GM23338 (cell line): Measurements from ENCODE around the gene FMO1.

Source experiments
- CTCF ChIP-seq, 2 experiments: fragments of 200-600 bp in 1 of 2; sonication (generic) in 1 of 2; conservative IDR thresholded peaks; 2 replicates each; pipeline versions ENCODE4 v1.5.1 to v1.6.1; 2016 to 2017; ENCODE audit warnings: antibody characterized with exemption in 2 of 2, low read depth in 2 of 2, mild to moderate bottlenecking in 2 of 2, moderate library complexity in 1 of 2
- EZH2 ChIP-seq: fragments of 200-600 bp; sonication (generic); IDR thresholded peaks from one replicate; pipeline ENCODE4 v1.8.0; 2017; ENCODE audit warnings: antibody characterized with exemption, mild to moderate bottlenecking, low read depth; ENCODE audit not compliant: unreplicated experiment
- JUNB ChIP-seq: IDR thresholded peaks from one replicate; pipeline ENCODE4 v1.6.1; 2016; ENCODE audit warnings: antibody characterized with exemption; ENCODE audit not compliant: unreplicated experiment
- NANOG ChIP-seq: IDR thresholded peaks from 2 replicates; pipeline ENCODE4 v1.6.1; 2016; ENCODE audit warnings: antibody characterized with exemption, borderline replicate concordance
- POLR2AphosphoS5 ChIP-seq: IDR thresholded peaks from 2 replicates; pipeline ENCODE4 v1.6.1; 2016; ENCODE audit warnings: antibody characterized with exemption, low read depth
- STAT1 ChIP-seq: IDR thresholded peaks from one replicate; pipeline ENCODE4 v1.6.1; 2016; ENCODE audit warnings: antibody characterized with exemption; ENCODE audit not compliant: unreplicated experiment

GRCh38 chr1:171221665-171222591 is 26.4 kb upstream of the FMO1 start:
- TF ChIP-seq CTCF (conservative IDR thresholded peaks at IDR 0.05; ENCODE audit: low read depth in 2 of 2) (no peak), POLR2AphosphoS5 (no peak), EZH2 (no peak), JUNB (no peak), STAT1 (no peak), NANOG (no peak)
